Measurements from ENCODE around the gene ZDHHC4. TPM values are rescaled to one million over a fixed set of nuclear protein-coding genes. Genes with fewer than 3 reads are reported as not detected.

The ZDHHC4 gene
- total RNA-seq, 1 donor from 2014 or later = 36.3 TPM

- H3K36me3 ChIP-seq = peaks cover 0 to 8% of the 10 kb centered on the region in 2 donors
- no peaks in the 10 kb centered on the region for H3K27me3 ChIP-seq
- no peak for TF ChIP-seq POLR2AphosphoS5 (IDR thresholded peaks at IDR 0.05; ENCODE audit: insufficient read depth in 1 of 2, low read depth in 1 of 2)
- intact Hi-C loops (cut with DNase I) = no loop called here
- no peak overlapping the region for H3K4me3 ChIP-seq
- no peaks in the 10 kb centered on the region for H3K9me3 ChIP-seq
- H3K4me1 ChIP-seq = peaks cover 11% of the 10 kb centered on the region
- no peak for DNase-seq (ENCODE audit: extremely low spot score in 2 of 2)
- no peak overlapping the region for H3K27ac ChIP-seq
Measured at GRCh38 chr7:6621195-6622133, 44.2 kb downstream of the ZDHHC4 start.

GRCh38 chr7:6622134-6622710 lies 45.0 kb downstream of the ZDHHC4 start:
- TF ChIP-seq POLR2A (IDR thresholded peaks at IDR 0.05) (no peak), POLR2AphosphoS5 (IDR thresholded peaks at IDR 0.05; ENCODE audit: insufficient read depth in 1 of 2, low read depth in 1 of 2) (no peak), CTCF (IDR thresholded peaks at IDR 0.05) (no peak)
- no peak overlapping the region for H3K27ac ChIP-seq
- peaks cover 3% of the 10 kb centered on the region for H3K4me1 ChIP-seq
- peaks cover 0 to 8% of the 10 kb centered on the region in 2 donors for H3K36me3 ChIP-seq
- no peak overlapping the region for H3K4me3 ChIP-seq
- no peak for DNase-seq (ENCODE audit: extremely low spot score in 2 of 2)
- no peaks in the 10 kb centered on the region for H3K9me3 ChIP-seq
- intact Hi-C loops (cut with DNase I) = no loop called here
- no peaks in the 10 kb centered on the region for H3K27me3 ChIP-seq

GRCh38 chr7:6623589-6624245 lies 46.5 kb downstream of the ZDHHC4 start:
- H3K4me3 ChIP-seq = no peak overlapping the region
- no peak overlapping the region for H3K27ac ChIP-seq
- H3K9me3 ChIP-seq = no peaks in the 10 kb centered on the region
- no peaks in the 10 kb centered on the region for H3K27me3 ChIP-seq
- intact Hi-C loops (cut with DNase I) = no loop called here
- DNase-seq (ENCODE audit: extremely low spot score in 2 of 2) = no peak
- H3K36me3 ChIP-seq = peaks cover 0 to 8% of the 10 kb centered on the region in 2 donors
- no peaks in the 10 kb centered on the region for H3K4me1 ChIP-seq
- TF ChIP-seq POLR2A (IDR thresholded peaks at IDR 0.05) = no peak
- TF ChIP-seq CTCF (IDR thresholded peaks at IDR 0.05) = no peak

- Histone ChIP-seq H3K4me3 (no peak overlapping the region), H3K27me3 (no peaks in the 10 kb centered on the region), H3K27ac (no peak overlapping the region), H3K4me1 (no peaks in the 10 kb centered on the region), H3K36me3 (peaks cover 0 to 8% of the 10 kb centered on the region in 2 donors), H3K9me3 (no peaks in the 10 kb centered on the region)
- intact Hi-C loops (cut with DNase I) = no loop called here
- TF ChIP-seq POLR2AphosphoS5 (IDR thresholded peaks at IDR 0.05; ENCODE audit: insufficient read depth in 1 of 2, low read depth in 1 of 2) = no peak
- TF ChIP-seq CTCF (IDR thresholded peaks at IDR 0.05) = no peak
- TF ChIP-seq POLR2A (IDR thresholded peaks at IDR 0.05) = no peak
- DNase-seq (ENCODE audit: extremely low spot score in 2 of 2) = no peak
Measured at GRCh38 chr7:6624246-6624611, 47.0 kb downstream of the ZDHHC4 start.

GRCh38 chr7:6628045-6628444 lies 50.8 kb downstream of the ZDHHC4 start:
- Histone ChIP-seq H3K4me1 (no peaks in the 10 kb centered on the region), H3K27me3 (no peaks in the 10 kb centered on the region), H3K9me3 (no peaks in the 10 kb centered on the region), H3K27ac (no peak overlapping the region), H3K36me3 (no peaks in the 10 kb centered on the region), H3K4me3 (no peak overlapping the region)
- TF ChIP-seq CTCF (IDR thresholded peaks at IDR 0.05) (no peak), POLR2A (IDR thresholded peaks at IDR 0.05) (no peak), POLR2AphosphoS5 (IDR thresholded peaks at IDR 0.05; ENCODE audit: insufficient read depth in 1 of 2, low read depth in 1 of 2) (no peak)
- DNase-seq (ENCODE audit: extremely low spot score in 2 of 2) = no peak
- intact Hi-C loops (cut with DNase I) = no loop called here
